ENCODE measurements around the gene SCP2. TPM values are rescaled to one million over a fixed set of nuclear protein-coding genes. Genes with fewer than 3 reads are reported as not detected.
"Not testable (repeated sequence)": the region's sequence is repeated elsewhere in the genome, so short reads cannot be mapped to it uniquely, and the experiment has no call there.

Gene SCP2
- total RNA-seq, 1 donor from 2014 or later, result 61.9 TPM

- H3K9me3 ChIP-seq, result no peaks in the 10 kb centered on the region
- H3K4me3 ChIP-seq, result no peak overlapping the region
- DNase-seq (ENCODE audit: extremely low spot score in 2 of 2), result no peak
- no peak for TF ChIP-seq CTCF (IDR thresholded peaks at IDR 0.05)
- TF ChIP-seq POLR2AphosphoS5 (IDR thresholded peaks at IDR 0.05; ENCODE audit: insufficient read depth in 1 of 2, low read depth in 1 of 2), result no peak
- no peak for TF ChIP-seq POLR2A (IDR thresholded peaks at IDR 0.05)
- H3K36me3 ChIP-seq, result no peaks in the 10 kb centered on the region
- H3K27ac ChIP-seq, result no peak overlapping the region
- H3K27me3 ChIP-seq, result no peaks in the 10 kb centered on the region
- intact Hi-C loops (cut with DNase I), result no loop called here
- H3K4me1 ChIP-seq, result no peaks in the 10 kb centered on the region
Observed at GRCh38 chr1:53001128-53001527, 74.1 kb downstream of the SCP2 start.

GRCh38 chr1:53006612-53007011 is 79.5 kb downstream of the SCP2 start:
- intact Hi-C loops (cut with DNase I); H3K9me3 ChIP-seq; DNase-seq (ENCODE audit: extremely low spot score in 2 of 2); H3K4me1 ChIP-seq; H3K27ac ChIP-seq; H3K4me3 ChIP-seq; H3K27me3 ChIP-seq; H3K36me3 ChIP-seq: not testable (repeated sequence)

GRCh38 chr1:53010247-53010646 is 83.2 kb downstream of the SCP2 start:
- H3K27me3 ChIP-seq; H3K4me1 ChIP-seq; intact Hi-C loops (cut with DNase I); H3K4me3 ChIP-seq; DNase-seq (ENCODE audit: extremely low spot score in 2 of 2); H3K9me3 ChIP-seq; H3K27ac ChIP-seq; H3K36me3 ChIP-seq: not testable (repeated sequence)

GRCh38 chr1:53011175-53011574 is 84.1 kb downstream of the SCP2 start:
- Histone ChIP-seq H3K36me3 (no peaks in the 10 kb centered on the region), H3K27me3 (no peaks in the 10 kb centered on the region), H3K4me1 (peaks cover 19% of the 10 kb centered on the region), H3K9me3 (no peaks in the 10 kb centered on the region), H3K27ac (no peak overlapping the region), H3K4me3 (no peak overlapping the region)
- intact Hi-C loops (cut with DNase I), result no loop called here
- TF ChIP-seq POLR2AphosphoS5 (IDR thresholded peaks at IDR 0.05; ENCODE audit: insufficient read depth in 1 of 2, low read depth in 1 of 2), result no peak
- TF ChIP-seq CTCF (IDR thresholded peaks at IDR 0.05), result no peak
- no peak for TF ChIP-seq POLR2A (IDR thresholded peaks at IDR 0.05)
- no peak for DNase-seq (ENCODE audit: extremely low spot score in 2 of 2)

GRCh38 chr1:53014791-53015507 is 87.9 kb downstream of the SCP2 start:
- Histone ChIP-seq H3K27me3 (no peaks in the 10 kb centered on the region), H3K27ac (peak overlapping the region; percentile 56), H3K9me3 (no peaks in the 10 kb centered on the region), H3K36me3 (no peaks in the 10 kb centered on the region), H3K4me1 (peaks cover 25% of the 10 kb centered on the region), H3K4me3 (peak overlapping the region; percentile 50 to 65)
- DNase-seq (ENCODE audit: extremely low spot score in 2 of 2), result no peak
- intact Hi-C loops (cut with DNase I), result no loop called here
- TF ChIP-seq POLR2A (IDR thresholded peaks at IDR 0.05), result no peak
- TF ChIP-seq POLR2AphosphoS5 (IDR thresholded peaks at IDR 0.05; ENCODE audit: insufficient read depth in 1 of 2, low read depth in 1 of 2), result peak in 1 of 2 donors; percentile 92
- TF ChIP-seq CTCF (IDR thresholded peaks at IDR 0.05), result no peak

GRCh38 chr1:53015508-53015860 is 88.4 kb downstream of the SCP2 start:
- intact Hi-C loops (cut with DNase I), result no loop called here
- Histone ChIP-seq H3K9me3 (no peaks in the 10 kb centered on the region), H3K27me3 (no peaks in the 10 kb centered on the region), H3K4me3 (peak overlapping the region; percentile 50 to 65), H3K36me3 (no peaks in the 10 kb centered on the region), H3K4me1 (peaks cover 25% of the 10 kb centered on the region), H3K27ac (peak overlapping the region; percentile 56)
- no peak for TF ChIP-seq CTCF (IDR thresholded peaks at IDR 0.05)
- no peak for TF ChIP-seq POLR2A (IDR thresholded peaks at IDR 0.05)
- no peak for TF ChIP-seq POLR2AphosphoS5 (IDR thresholded peaks at IDR 0.05; ENCODE audit: insufficient read depth in 1 of 2, low read depth in 1 of 2)
- DNase-seq (ENCODE audit: extremely low spot score in 2 of 2), result no peak
